K562 treated with DMSO at 1 percent for 12 hours (cell line): ENCODE results near the gene CTRL. TPM values are rescaled to one million over a fixed set of nuclear protein-coding genes. Genes with fewer than 3 reads are reported as not detected.

ENCODE experiments used
- total RNA-seq: library from RNA; unstranded; fragments of 300-600 nt; gene quantifications from 2 replicates; pipeline ENCODE4 v1.2.3, GENCODE V29; 2022; ENCODE audit not compliant: insufficient read depth

Gene CTRL
- total RNA-seq: 1.0 and 1.2 TPM in 2 replicates

GRCh38 chr16:67931712-67932461, at the start of gene CTRL:
Gene CTRL, minus strand, starts transcription at chr16:67931862. Its CDS starts 10 bp downstream, at chr16:67931852.

GRCh38 chr16:67979955-67980678, 48.5 kb upstream of the CTRL start, which contains the start of gene DPEP3:
Gene DPEP3, minus strand, starts transcription at chr16:67980499. Its CDS starts 119 bp downstream, at chr16:67980380.

GRCh38 chr16:67968400-67969253, 37.0 kb upstream of the CTRL start, which contains the start of gene SLC12A4:
Gene SLC12A4, minus strand, starts transcription at chr16:67968637. Its CDS starts 84 bp downstream, at chr16:67968553.

GRCh38 chr16:67943619-67944504, 12.2 kb upstream of the CTRL start, which contains the start of gene LCAT:
Gene LCAT, minus strand, starts transcription at chr16:67944120. Its CDS starts 19 bp downstream, at chr16:67944101.

GRCh38 chr16:67936124-67936879, 4.6 kb upstream of the CTRL start, which contains the start of gene PSMB10:
Gene PSMB10, minus strand, starts transcription at chr16:67936850. Its CDS starts 101 bp downstream, at chr16:67936749.

GRCh38 chr16:67892899-67893742, 38.5 kb downstream of the CTRL start, which contains the start of gene PSKH1:
Gene PSKH1, plus strand, starts transcription at chr16:67893254. Its CDS starts 15,496 bp downstream, at chr16:67908750.

GRCh38 chr16:67884684-67885083, 47.0 kb downstream of the CTRL start, which contains the start of gene NRN1L:
Gene NRN1L, plus strand, starts transcription at chr16:67884885. Its CDS starts 19 bp downstream, at chr16:67884904.

Other genes starting within 250 kb of the CTRL start
- 12.6 and 16.6 TPM in 2 replicates for gene GFOD2, start 212.5 kb downstream of the CTRL start, total RNA-seq
- 5.9 and 18.0 TPM in 2 replicates for gene RANBP10, start 125.3 kb downstream of the CTRL start, total RNA-seq
- gene TSNAXIP1, start 125.0 kb downstream of the CTRL start, total RNA-seq: not detected in 2 replicates
- 42.8 and 44.4 TPM in 2 replicates for gene THAP11, start 89.5 kb downstream of the CTRL start, total RNA-seq
- gene NUTF2, start 84.9 kb downstream of the CTRL start, total RNA-seq: 73.0 and 85.5 TPM in 2 replicates
- 49.8 and 70.8 TPM in 2 replicates for gene CENPT, start 84.2 kb downstream of the CTRL start, total RNA-seq
- 44.1 and 77.8 TPM in 2 replicates for gene EDC4, start 58.8 kb downstream of the CTRL start, total RNA-seq
- gene NRN1L, start 47.0 kb downstream of the CTRL start, total RNA-seq: 3.5 and 4.0 TPM in 2 replicates
- gene PSKH1, start 38.6 kb downstream of the CTRL start, total RNA-seq: 26.9 and 37.2 TPM in 2 replicates
- 68.4 and 108 TPM in 2 replicates for gene PSMB10, start 5.0 kb upstream of the CTRL start, total RNA-seq
- 5.9 and 13.3 TPM in 2 replicates for gene LCAT, start 12.3 kb upstream of the CTRL start, total RNA-seq
- gene SLC12A4, start 36.8 kb upstream of the CTRL start, total RNA-seq: 12.0 and 20.0 TPM in 2 replicates
- gene DPEP3, start 48.6 kb upstream of the CTRL start, total RNA-seq: not detected in 2 replicates
- gene DPEP2, start 67.6 kb upstream of the CTRL start, total RNA-seq: 1.7 and 4.6 TPM in 2 replicates
- gene DPEP2NB, start 84.0 kb upstream of the CTRL start, total RNA-seq: not detected in 2 replicates
- 12.3 and 13.7 TPM in 2 replicates for gene DDX28, start 91.4 kb upstream of the CTRL start, total RNA-seq
- 8.5 and 13.1 TPM in 2 replicates for gene DUS2, start 91.4 kb upstream of the CTRL start, total RNA-seq
- gene NFATC3, start 153.5 kb upstream of the CTRL start, total RNA-seq: 12.5 and 41.1 TPM in 2 replicates